ENCODE results near the gene KANSL3.
A peak's percentile ranks its signal among the peaks of the same experiment; 100 is the strongest.
"Not testable (repeated sequence)": the region's sequence is repeated elsewhere in the genome, so short reads cannot be mapped to it uniquely, and the experiment has no call there.

Gene KANSL3

DNA sequence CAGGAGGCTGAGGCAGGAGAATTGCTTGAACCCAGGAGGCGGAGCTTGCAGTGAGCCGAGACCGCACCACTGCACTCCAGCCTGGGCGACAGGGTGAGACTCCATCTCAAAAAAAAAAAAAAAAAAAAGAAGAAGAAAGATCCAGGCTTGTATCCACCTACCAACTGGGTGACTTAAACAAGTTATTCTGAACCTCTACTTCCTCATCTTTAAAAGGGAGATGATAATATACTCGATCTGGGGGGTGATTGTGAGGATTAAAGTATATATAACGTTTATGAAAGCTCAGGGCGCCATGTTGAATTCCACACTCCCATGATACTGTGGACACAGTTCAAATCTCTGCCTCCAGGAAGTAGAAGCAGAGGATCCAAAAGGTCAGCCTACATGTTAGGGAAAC lies 16.7 kb upstream of the KANSL3 start:
- DNase-seq = not testable (repeated sequence)

DNA sequence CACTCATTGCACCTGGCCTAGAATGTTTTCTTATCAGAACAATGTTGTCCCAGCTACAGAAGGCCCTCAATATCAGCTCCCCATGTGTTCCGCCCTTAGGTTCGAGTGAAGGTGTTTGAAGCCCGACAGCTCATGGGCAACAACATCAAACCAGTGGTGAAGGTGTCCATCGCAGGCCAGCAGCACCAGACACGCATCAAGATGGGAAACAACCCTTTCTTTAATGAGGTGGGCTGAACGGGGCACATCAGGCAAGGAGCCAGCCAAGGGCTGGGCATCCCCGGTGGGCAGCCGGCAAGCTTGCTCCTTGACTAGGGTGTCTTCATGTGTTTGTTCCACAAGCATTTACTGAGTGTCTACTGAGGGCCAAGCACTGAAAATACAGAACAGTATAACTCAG lies 13.7 kb upstream of the KANSL3 start:
- DNase-seq = no peak

- no peak for DNase-seq
Measured at GRCh38 chr2:96649342-96649741, 11.2 kb upstream of the KANSL3 start.

GRCh38 chr2:96648306-96648930 lies 10.3 kb upstream of the KANSL3 start:
- DNase-seq = peak; percentile 32

DNA sequence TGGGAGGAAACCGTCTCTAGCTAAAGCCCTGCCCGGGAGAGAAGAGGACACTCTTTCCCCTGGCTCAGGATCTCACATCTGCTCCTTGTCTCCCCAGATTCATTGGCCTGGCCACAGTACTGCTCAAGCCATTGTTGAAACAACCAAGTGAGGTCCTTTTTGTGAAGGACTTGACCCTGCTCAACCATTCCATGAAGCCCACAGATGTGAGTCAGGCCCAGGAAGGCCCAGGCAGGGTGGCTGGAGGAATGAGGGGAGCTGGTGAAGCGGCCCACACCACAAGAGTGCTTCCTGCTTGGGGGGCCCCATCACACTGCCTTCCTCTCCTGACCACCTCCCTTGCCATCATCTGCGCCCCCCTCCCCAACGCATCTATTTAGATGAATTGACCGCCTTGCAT lies 9.6 kb upstream of the KANSL3 start:
- DNase-seq = no peak

DNA sequence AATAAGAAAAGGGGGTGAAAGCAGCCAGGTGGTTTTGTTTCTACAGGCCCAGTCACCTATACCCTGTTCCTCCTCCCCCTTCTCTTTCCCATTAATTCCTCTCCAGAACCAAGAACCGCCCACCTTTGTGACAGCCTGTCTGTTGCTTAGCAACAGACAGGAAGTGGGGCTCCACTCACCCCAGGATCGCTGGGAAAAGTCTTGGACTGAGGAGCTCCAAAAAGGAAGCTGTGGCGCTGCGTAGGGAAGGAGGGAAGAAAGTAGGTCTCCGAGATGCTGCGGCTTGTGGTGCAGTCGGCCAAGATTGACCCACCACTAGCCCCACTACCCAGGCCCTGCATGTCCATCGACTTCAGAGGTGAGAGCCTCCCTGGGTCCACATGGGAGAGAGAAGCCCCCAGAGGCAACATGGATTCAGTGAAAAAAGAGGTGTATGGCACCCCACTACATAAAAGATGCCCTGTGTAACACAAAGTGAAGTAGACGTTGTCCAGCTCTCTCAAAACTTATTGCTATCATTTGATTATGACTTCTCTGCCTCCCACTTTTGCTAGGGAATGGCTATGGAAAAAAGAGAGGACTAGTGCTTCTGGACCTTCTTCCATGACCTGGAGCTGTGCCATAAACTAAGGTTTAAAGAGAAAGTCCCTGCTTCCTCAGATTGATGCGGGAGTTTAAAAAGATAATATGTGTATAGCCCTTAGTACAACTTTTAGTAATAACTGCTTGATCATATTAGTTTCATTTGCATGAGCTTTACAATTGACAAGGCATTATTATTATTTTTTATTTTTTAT lies 4.7 kb upstream of the KANSL3 start, which contains the start of gene FER1L5:
FER1L5 (plus strand) TSS at position 201 of the 797 bp plus-strand sequence; CDS start at position 274, 73 bp downstream.
- DNase-seq = no peak

DNA sequence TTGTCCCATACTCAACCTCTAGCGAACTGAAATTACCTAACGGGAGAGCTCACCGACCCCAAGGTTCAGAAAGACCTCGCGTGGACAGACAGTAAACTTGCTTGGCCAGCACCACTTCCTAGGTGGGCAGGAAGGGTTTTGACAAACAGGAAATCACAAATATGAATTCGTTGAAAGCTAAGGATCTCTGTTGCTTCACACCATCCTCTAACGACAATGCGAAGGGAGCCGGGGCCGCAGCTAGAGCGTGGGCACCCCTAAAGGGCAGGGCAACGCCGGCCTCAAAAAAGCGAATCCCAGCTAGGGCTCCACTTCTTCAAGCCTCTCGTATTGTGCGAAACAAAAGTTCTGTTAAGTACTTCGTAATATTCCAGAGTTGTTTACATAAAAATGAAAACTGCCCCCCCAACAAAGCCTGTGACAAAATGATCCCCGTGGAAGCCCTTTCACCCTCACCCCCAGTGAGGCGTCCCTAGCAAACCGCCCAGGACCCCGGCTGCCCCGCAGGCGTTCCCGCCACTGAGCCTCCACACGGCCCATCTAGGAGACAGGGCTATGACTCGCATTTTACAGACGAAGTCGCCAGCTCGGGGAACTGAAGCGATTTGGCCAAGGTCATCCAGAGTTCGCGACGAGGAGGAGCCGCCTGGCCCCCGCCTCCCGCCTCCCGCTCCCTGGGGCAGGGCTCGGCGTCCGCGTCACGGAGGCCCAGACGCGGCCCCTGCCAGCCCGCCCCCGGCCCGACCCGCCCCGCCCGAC lies 548 bp downstream of the KANSL3 start:
- peak; percentile 93 for DNase-seq

DNA sequence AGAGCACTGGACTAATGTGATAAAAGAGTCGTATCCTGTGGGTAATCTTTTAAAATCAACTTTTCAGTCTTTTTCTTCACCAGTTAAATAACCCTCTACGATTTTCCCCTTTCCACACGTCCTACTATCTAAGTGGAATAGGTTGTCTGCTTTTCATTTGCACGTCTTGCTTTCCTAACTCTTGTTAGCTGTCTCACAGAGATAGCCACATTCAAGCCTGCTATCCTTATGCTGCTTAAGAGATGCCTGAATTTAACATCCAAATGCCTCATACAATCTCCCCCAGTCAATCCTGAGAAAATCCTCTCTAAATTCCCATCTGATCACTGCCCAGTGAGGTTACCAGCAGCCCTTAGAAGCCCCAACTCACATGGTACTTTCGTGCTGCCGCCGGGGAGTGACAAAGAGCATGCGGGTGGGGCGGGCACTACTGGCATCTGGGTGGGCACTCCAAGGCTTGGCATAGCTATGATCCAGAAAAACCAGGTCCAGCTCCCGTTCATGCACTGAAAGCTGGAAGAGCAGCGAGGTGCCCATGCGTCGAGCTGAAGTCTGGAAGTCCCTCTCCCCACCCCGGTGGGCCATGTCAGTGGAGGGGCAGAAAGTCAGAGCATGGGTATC lies 1.5 kb downstream of the KANSL3 start:
- DNase-seq = peak; percentile 54

DNA sequence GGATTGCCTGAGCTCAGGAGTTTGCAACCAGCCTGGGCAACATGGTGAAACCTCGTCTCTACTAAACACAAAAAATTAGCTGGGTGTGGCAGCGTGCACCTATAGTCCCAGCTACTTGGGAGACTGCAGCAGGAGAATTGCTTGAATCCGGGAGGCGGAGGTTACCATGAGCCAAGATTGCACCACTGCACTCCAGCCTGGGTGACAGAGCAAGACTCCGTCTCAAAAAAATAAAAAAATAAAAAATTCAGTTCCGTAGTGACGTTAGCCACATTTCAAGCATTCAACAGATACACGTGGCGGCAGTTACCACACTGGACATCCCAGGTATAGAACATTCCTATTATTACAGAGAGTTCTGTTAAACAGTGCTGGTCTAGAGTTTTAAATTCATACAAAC lies 4.5 kb downstream of the KANSL3 start:
- no peak for DNase-seq

- DNase-seq = no peak
Measured at GRCh38 chr2:96631804-96632435, 6.2 kb downstream of the KANSL3 start.

DNA sequence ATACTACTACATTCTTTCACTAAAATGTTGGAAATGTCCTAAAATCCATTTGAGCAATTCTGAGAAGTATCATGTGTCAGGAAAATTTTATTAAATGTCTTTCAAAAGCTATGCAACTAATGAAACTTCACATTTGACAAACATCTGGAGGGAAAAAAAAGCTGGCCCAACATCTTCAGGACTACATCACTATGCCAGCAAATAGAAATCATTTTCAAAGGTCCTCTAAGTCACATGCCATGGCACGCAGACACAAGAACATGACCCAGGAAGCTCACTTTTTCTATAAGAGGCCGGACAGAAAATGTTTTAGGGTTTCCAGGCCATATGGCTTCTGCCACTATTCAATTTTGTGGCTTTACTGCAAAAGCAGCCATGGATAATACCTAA lies 11.6 kb downstream of the KANSL3 start:
- DNase-seq = no peak

- DNase-seq = peak; percentile 31
Measured at GRCh38 chr2:96625571-96626552, 12.2 kb downstream of the KANSL3 start.

DNA sequence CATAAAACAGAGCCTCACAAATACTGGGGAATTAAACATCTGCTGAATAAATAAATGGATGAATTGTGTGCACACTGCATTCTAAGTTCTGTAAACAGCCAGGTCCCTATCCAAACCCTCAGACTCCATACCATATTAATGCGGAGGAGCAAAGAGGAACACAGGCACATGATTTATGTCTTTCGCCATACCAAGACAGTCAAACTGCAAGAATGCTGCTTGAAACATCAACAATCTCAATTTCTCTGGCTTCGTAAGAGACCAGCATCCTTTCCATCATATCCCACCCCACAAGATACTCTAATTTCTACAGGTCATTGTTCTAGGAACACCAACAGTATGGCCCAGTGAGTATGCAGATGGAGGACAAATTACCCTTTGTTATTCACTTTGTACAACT lies 15.0 kb downstream of the KANSL3 start:
- DNase-seq = no peak

GRCh38 chr2:96622544-96622943 lies 15.6 kb downstream of the KANSL3 start:
- DNase-seq = no peak

GRCh38 chr2:96618596-96619283 lies 19.4 kb downstream of the KANSL3 start:
- DNase-seq = peak; percentile 19

GRCh38 chr2:96617012-96617411 lies 21.1 kb downstream of the KANSL3 start:
- no peak for DNase-seq

DNA sequence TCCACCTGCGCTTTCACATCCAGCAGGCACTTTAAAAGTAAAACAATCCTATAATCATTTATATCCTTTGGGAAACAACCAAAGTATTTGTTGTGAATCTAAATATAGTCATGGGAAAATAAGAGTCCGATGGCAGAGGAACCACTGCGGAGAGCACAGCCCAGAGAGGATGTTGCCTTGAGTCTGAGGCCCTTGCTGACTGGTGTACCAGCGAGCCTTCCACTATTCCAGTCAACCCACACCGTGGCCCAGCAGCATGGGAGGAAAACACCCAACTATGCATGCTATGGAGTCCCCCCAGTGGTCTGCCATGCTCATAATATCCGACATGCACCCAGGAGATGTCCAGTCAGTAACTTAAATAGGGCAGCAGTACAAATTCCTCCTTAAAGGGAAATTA lies 21.6 kb downstream of the KANSL3 start:
- no peak for DNase-seq

DNA sequence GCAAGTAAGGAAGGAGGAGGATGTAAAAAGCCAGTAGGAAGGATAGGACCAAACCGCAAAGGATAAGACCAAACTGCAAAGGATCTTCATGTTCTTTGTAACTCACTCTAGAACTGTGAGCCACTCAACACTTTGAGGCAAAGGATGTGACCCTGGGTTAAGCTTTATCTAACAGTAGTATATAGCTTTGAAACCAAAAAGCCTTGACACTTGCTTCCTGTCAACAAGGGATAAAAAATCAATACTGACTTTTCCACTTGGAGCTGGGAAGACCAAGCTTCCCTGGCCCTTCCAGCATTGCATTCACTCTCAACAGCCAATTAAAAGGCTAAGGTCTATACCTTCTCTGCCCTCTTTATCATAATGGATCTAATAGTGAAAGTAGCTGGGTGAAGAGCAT lies 22.0 kb downstream of the KANSL3 start:
- no peak for DNase-seq

DNA sequence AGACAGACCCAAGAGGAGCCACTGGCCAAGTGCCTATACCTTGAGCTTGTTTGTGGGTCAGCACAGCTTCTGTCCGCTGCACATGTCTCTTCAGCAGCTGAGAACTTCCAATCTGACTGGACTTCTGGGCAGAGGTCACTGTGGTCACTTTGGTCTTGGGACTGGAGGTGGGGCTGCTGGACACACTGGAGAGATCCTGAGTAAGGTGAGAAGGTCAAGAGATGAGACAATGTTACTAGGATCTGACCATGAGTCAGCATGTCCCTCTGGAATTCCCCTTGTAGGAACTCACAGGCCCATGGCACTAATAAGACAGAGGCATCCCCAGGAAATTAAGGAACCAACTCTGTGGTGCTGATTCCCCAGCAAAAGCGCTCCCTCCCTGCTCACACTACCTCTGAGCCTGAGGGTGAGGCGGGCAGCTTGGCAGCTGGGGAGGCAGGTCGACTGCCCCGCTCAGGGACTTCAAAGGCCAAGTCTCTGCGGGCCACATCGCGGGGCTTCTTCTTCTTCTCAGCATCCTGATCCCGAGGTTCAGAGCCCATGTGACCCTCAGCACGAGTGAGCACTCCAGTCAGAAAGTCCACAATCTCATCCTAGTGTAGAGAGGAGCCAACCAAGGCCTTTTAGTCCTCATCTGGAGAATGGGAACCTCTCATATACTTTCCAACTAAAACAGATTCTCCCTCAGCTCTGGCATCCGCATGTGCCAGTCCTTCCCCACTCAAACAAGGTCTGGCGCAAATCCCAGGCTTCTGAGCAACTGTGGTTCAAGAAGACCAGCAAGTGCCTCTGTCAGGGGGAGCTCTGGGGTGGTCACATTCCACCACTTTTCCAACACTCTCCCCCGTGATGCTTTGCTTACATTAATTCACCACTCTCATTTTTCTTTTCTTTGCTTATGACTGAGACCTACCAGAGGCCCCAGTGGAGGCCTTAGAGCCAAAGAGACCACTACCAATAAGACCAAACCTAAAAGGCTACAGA lies 29.4 kb downstream of the KANSL3 start:
- DNase-seq = no peak

DNA sequence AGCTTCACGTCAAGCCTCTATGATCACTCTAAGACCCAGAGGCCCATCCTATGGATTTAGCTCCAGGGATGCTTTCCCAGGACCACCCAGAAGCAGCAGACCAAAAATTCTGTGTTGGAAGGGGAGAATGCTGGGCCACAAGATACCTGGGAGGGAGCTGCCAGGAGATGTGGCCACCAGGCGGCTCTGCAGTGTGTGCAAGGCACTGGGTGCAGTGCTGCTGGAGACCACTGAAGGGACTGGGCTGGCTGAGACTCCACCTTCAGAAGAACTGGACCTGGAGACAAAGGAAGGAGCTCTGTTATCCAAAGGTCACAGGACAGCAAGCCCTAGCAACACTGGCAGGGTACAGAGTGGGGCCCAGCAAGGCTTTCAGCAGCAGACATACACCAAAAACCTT lies 34.0 kb downstream of the KANSL3 start:
- DNase-seq = no peak

All from OCI-M1 (cell line).